Chondrocyte (in vitro differentiated cells): Measurements from ENCODE around the gene VAC14. TPM values are rescaled to one million over a fixed set of nuclear protein-coding genes. Genes with fewer than 3 reads are reported as not detected.
"Not testable (repeated sequence)": the region's sequence is repeated elsewhere in the genome, so short reads cannot be mapped to it uniquely, and the experiment has no call there.

Source experiments
- DNase-seq: peaks from one replicate; pipeline ENCODE4 v3.0.0; 2021; ENCODE audit warnings: mixed read lengths, low spot score
- H3K27ac Mint-ChIP-seq: one replicate; pipeline ENCODE4 v1.8.0; 2021; ENCODE audit warnings: mild to moderate bottlenecking, moderate library complexity, mixed read lengths; ENCODE audit not compliant: unreplicated experiment
- H3K27me3 Mint-ChIP-seq: 2 replicates; pipeline ENCODE4 v1.8.0; 2021; ENCODE audit warnings: low read depth, mixed read lengths
- H3K36me3 Mint-ChIP-seq: 2 replicates; pipeline ENCODE4 v1.8.0; 2021; ENCODE audit warnings: low read depth, mixed read lengths
- H3K4me1 Mint-ChIP-seq: 2 replicates; pipeline ENCODE4 v1.8.0; 2021; ENCODE audit warnings: low read depth, mild to moderate bottlenecking, mixed read lengths
- H3K4me3 Mint-ChIP-seq: one replicate; pipeline ENCODE4 v1.8.0; 2021; ENCODE audit warnings: mild to moderate bottlenecking, moderate library complexity, mixed read lengths; ENCODE audit not compliant: unreplicated experiment
- H3K9me3 Mint-ChIP-seq: 2 replicates; pipeline ENCODE4 v1.8.0; 2021; ENCODE audit warnings: low read depth, mixed read lengths
- CTCF ChIP-seq: fragments of 200-600 bp; sonication (generic); IDR thresholded peaks from 2 replicates; pipeline ENCODE4 v1.5.0; 2021; ENCODE audit warnings: antibody characterized with exemption, mild to moderate bottlenecking, moderate library complexity
- long read RNA-seq: library from polyadenylated mRNA; stranded (forward); transcript quantifications from one replicate; pipeline ENCODE4 v2.0.0, GENCODE V29; 2021
- total RNA-seq: library from RNA; stranded (reverse); gene quantifications from 3 replicates; pipeline ENCODE4 v1.2.1, GENCODE V29; 2021

VAC14 gene
- 35.6 to 40.3 TPM (median 37.9 TPM) in 3 replicates for total RNA-seq
- long read RNA-seq, transcript VAC14-212 (1 exons, 3,609 nt): minor isoform, 5 of 154 reads
- long read RNA-seq, transcript VAC14-201 (19 exons, 3,099 nt): major isoform, 115 of 154 reads
- long read RNA-seq, partial matches to known transcripts: 10 of 154 reads
- long read RNA-seq, other reads (novel, unspliced or antisense): 24 of 154 reads

- TF ChIP-seq CTCF: no peak
- peaks cover 1% of the 10 kb centered on the region for H3K36me3 Mint-ChIP-seq
- H3K27me3 Mint-ChIP-seq: no peaks in the 10 kb centered on the region
- DNase-seq: peak; percentile 98
- peak within 1 kb of the TSS; percentile 90 for H3K4me3 Mint-ChIP-seq
- peak within 1 kb of the TSS; percentile 93 for H3K27ac Mint-ChIP-seq
- peaks cover 48% of the 10 kb centered on the region for H3K4me1 Mint-ChIP-seq
- peaks cover 8% of the 10 kb centered on the region for H3K9me3 Mint-ChIP-seq
These were observed at the start of gene VAC14 for GRCh38 chr16:70800781-70801480. VAC14 (minus strand) TSS chr16:70801158; CDS start chr16:70800900, 258 bp downstream.

- H3K4me1 Mint-ChIP-seq, H3K27me3 Mint-ChIP-seq, H3K4me3 Mint-ChIP-seq, H3K36me3 Mint-ChIP-seq, H3K9me3 Mint-ChIP-seq, H3K27ac Mint-ChIP-seq, DNase-seq: not testable (repeated sequence)
These were observed 22.6 kb upstream of the VAC14 start for GRCh38 chr16:70823498-70824118.

GRCh38 chr16:70822734-70823133, 21.8 kb upstream of the VAC14 start:
- H3K36me3 Mint-ChIP-seq, H3K27ac Mint-ChIP-seq, H3K9me3 Mint-ChIP-seq, DNase-seq, H3K27me3 Mint-ChIP-seq, H3K4me3 Mint-ChIP-seq, H3K4me1 Mint-ChIP-seq: not testable (repeated sequence)

GRCh38 chr16:70818088-70818487, 17.1 kb upstream of the VAC14 start:
- H3K27me3 Mint-ChIP-seq, H3K4me1 Mint-ChIP-seq, H3K36me3 Mint-ChIP-seq: not testable (repeated sequence)

GRCh38 chr16:70809392-70810060, 8.6 kb upstream of the VAC14 start:
- no peaks in the 10 kb centered on the region for H3K36me3 Mint-ChIP-seq
- peaks cover 2% of the 10 kb centered on the region for H3K27me3 Mint-ChIP-seq
- peaks cover 1% of the 10 kb centered on the region for H3K9me3 Mint-ChIP-seq
- H3K4me3 Mint-ChIP-seq: no peak overlapping the region
- DNase-seq: no peak
- H3K27ac Mint-ChIP-seq: no peak overlapping the region
- TF ChIP-seq CTCF: no peak
- H3K4me1 Mint-ChIP-seq: peaks cover 23% of the 10 kb centered on the region

More at GRCh38 chr16:70818088-70818487, 17.1 kb upstream of the VAC14 start:
- H3K9me3 Mint-ChIP-seq, DNase-seq, H3K27ac Mint-ChIP-seq, H3K4me3 Mint-ChIP-seq: not testable (repeated sequence)

GRCh38 chr16:70808371-70808770, 7.4 kb upstream of the VAC14 start:
- no peak overlapping the region for H3K4me3 Mint-ChIP-seq
- no peaks in the 10 kb centered on the region for H3K36me3 Mint-ChIP-seq
- peaks cover 31% of the 10 kb centered on the region for H3K4me1 Mint-ChIP-seq
- no peak for DNase-seq
- no peak for TF ChIP-seq CTCF
- H3K27me3 Mint-ChIP-seq: peaks cover 2% of the 10 kb centered on the region
- H3K27ac Mint-ChIP-seq: no peak overlapping the region
- peaks cover 8% of the 10 kb centered on the region for H3K9me3 Mint-ChIP-seq
